Muscle layer of duodenum (tissue), 2 donors: Measurements from ENCODE around the gene RBPJL.

Source experiments
- H3K27ac ChIP-seq: one replicate; pipeline ENCODE4 v1.7.0; 2013; ENCODE audit warnings: mild to moderate bottlenecking, low read length
- H3K27me3 ChIP-seq: one replicate; pipeline ENCODE4 v1.7.0; 2013; ENCODE audit warnings: low read depth, mild to moderate bottlenecking, control low read depth, low read length
- H3K36me3 ChIP-seq, 2 donors: one replicate each; pipeline ENCODE4 v1.7.0; 2013; ENCODE audit warnings: low read length in 2 of 2, control low read depth in 1 of 2, mild to moderate bottlenecking in 1 of 2; ENCODE audit not compliant: insufficient read depth in 2 of 2, control insufficient read depth in 1 of 2
- H3K4me1 ChIP-seq, 2 donors: one replicate each; pipeline ENCODE4 v1.7.0; 2013; ENCODE audit warnings: low read length in 2 of 2, mild to moderate bottlenecking in 2 of 2, control low read depth in 1 of 2, moderate library complexity in 1 of 2; ENCODE audit not compliant: insufficient read depth in 2 of 2, control insufficient read depth in 1 of 2
- H3K4me3 ChIP-seq, 2 donors: one replicate each; pipeline ENCODE4 v1.7.0; 2013; ENCODE audit warnings: low read length in 2 of 2, low read depth in 1 of 2, mild to moderate bottlenecking in 1 of 2
- H3K9me3 ChIP-seq, 2 donors: one replicate each; pipeline ENCODE4 v1.7.0; 2013; ENCODE audit warnings: low read length in 2 of 2, control low read depth in 1 of 2, mild to moderate bottlenecking in 1 of 2; ENCODE audit not compliant: control insufficient read depth in 1 of 2
- donor health status: healthy.

The RBPJL gene, protein sequence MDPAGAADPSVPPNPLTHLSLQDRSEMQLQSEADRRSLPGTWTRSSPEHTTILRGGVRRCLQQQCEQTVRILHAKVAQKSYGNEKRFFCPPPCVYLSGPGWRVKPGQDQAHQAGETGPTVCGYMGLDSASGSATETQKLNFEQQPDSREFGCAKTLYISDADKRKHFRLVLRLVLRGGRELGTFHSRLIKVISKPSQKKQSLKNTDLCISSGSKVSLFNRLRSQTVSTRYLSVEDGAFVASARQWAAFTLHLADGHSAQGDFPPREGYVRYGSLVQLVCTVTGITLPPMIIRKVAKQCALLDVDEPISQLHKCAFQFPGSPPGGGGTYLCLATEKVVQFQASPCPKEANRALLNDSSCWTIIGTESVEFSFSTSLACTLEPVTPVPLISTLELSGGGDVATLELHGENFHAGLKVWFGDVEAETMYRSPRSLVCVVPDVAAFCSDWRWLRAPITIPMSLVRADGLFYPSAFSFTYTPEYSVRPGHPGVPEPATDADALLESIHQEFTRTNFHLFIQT

DNA sequence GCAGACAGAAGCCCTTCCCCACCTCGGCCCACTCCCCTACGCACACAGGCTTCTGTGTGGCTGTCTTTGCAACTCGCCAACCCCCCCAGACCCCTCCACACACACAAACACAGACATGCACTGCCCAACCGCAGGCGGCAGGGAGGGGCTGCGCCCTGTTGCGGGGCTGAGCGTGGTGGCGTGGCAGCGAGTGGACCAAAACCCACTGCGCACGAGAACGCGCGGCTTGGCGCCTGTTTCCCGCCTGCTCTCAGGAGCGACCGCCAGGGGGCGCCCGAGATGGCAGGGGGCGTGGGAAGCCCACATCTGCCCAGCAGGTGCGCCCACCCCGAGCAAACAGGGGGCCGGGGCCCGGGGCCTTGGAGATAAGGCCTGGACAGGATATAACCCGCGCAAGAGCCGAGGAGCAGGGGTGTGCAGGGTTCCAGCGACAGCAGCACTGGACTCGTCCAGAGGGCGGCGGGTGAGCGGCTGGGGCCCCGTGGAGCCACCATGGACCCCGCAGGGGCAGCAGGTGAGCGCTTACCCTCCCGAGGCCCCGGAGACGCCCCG, at the start of gene RBPJL:
Gene RBPJL (plus strand): TSS at position 410 of the 552 bp plus-strand sequence. CDS start 83 bp downstream, at position 493.
- Histone ChIP-seq H3K27me3 (peaks cover 15% of the 10 kb centered on the region), H3K4me1 (peaks cover 0 to 10% of the 10 kb centered on the region in 2 donors), H3K4me3 (peak within 1 kb of the TSS in 1 of 2 donors; percentile 8), H3K27ac (no peak within 1 kb of the TSS), H3K9me3 (no peaks in the 10 kb centered on the region), H3K36me3 (no peaks in the 10 kb centered on the region)

DNA sequence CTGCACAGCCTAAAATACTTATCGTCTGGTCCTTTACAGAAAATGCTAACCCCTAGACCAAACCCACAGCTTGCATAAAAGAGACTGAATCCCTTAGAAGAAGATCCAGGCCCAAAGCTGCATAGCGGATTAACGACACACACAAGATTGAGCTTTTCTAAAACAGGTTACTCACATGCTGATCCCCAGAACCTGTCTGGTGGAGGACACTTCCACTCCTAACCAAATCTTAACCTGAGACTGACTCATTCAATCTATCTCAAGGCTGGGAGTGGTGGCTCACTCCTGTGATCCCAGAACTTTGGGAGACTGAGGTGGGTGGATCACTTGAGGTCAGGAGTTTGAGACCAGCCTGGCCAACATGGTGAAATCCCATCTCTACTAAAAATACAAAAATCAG, 49.5 kb upstream of the RBPJL start:
- H3K27me3 ChIP-seq: no peaks in the 10 kb centered on the region

DNA sequence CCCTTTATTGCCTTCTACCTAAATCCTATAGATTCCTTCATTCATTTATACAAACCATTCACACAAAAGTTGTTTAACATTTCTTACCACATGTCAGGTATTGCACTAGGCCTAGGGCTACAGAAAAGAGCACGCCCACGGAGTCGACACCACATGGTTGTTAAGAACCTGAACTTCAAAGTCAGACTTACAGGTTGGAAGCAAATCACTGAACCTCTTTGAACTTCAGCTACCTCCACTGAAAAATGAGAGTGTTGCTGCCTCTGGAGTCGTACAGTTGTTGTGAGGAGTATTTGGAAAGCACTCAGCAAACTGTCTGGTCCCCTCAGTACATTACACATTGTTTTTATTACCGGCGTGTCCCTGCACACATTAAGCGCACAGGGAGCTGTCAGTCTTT, 48.9 kb upstream of the RBPJL start:
- Histone ChIP-seq H3K9me3 (no peaks in the 10 kb centered on the region), H3K27me3 (no peaks in the 10 kb centered on the region), H3K4me3 (no peak overlapping the region), H3K4me1 (peaks cover 8 to 10% of the 10 kb centered on the region in 2 donors), H3K36me3 (no peaks in the 10 kb centered on the region), H3K27ac (no peak overlapping the region)

More for the DNA sequence above, 49.5 kb upstream of the RBPJL start:
- Histone ChIP-seq H3K27ac (no peak overlapping the region), H3K4me3 (no peak overlapping the region), H3K36me3 (no peaks in the 10 kb centered on the region), H3K4me1 (peaks cover 8 to 10% of the 10 kb centered on the region in 2 donors), H3K9me3 (no peaks in the 10 kb centered on the region)

DNA sequence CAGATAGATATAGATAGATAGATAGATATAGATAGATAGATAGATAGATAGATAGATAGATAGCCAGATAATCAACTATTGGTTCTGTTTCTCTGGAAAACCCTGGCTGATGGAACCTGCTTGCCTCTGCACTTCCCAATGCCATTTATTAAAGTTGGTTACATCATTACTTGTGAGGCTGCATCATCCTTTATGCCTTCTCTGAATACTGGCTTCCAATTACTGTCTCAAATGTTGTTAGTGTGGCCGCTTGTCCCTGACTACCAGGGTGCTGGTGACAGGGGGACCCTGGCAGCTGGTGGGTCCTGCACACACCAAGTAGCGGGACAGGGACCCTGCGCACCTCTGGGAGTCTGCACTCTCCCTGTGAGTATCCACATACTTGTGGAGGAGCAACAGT, 48.4 kb upstream of the RBPJL start:
- Histone ChIP-seq H3K4me1 (peaks cover 8 to 10% of the 10 kb centered on the region in 2 donors), H3K27me3 (no peaks in the 10 kb centered on the region), H3K27ac (no peak overlapping the region), H3K9me3 (no peaks in the 10 kb centered on the region), H3K36me3 (no peaks in the 10 kb centered on the region), H3K4me3 (no peak overlapping the region)

DNA sequence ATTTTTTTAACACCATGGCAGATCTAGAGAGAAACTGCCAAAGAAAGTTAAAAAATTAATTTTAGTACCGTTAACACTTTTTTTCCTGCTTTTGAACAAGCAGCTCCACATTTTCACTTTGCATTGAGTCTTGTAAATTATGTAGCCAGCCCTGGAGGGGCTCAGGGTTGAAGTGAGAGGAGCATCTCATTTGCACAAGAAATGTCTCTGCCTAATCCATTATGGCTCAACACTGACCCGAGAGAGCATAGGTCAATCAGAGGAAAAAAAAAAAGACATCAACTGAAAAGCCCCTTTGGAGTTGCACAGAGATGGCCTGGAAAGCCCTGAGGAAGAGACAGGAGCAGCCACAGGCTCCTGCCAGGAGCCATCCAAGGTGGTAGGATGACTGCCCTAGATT, 48.0 kb upstream of the RBPJL start:
- Histone ChIP-seq H3K4me1 (peaks cover 8 to 10% of the 10 kb centered on the region in 2 donors), H3K36me3 (no peaks in the 10 kb centered on the region), H3K4me3 (no peak overlapping the region), H3K27ac (no peak overlapping the region), H3K27me3 (no peaks in the 10 kb centered on the region), H3K9me3 (no peaks in the 10 kb centered on the region)

DNA sequence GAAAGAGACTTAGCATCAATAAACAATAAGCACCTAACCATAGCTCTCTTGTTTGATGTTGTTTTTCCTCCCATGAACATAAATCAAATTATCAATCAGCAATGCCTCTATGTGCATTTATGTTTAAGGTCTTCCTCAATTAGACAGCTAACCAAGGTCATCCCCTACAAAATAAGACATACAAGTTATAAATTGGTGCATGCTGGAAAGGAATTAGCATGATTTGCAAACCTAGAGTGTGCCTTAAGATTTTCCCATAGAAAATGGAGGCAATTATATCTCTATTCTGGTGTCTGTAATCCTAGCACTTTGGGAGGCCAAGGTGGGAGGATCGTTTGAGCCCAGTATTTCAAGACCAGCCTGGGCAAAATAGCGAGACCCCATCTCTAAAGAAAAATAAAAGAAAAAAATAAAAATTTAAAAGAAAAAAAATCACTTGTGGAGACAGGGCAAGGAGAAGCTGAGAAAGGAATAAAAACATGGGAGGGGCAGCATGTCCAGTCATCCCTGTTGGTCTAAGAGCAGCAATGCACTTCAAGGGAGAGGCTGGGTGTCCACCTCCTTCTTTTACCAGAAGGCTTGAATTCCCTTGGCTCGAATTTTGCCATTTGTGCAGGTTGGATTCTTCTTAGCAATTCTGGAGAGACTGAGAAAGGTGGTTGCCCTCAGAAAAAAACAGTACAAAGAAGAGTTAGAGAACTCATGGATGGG, 42.9 kb upstream of the RBPJL start:
- no peaks in the 10 kb centered on the region for H3K27me3 ChIP-seq
- H3K9me3 ChIP-seq: no peaks in the 10 kb centered on the region
- no peak overlapping the region for H3K27ac ChIP-seq
- H3K4me1 ChIP-seq: no peaks in the 10 kb centered on the region
- no peaks in the 10 kb centered on the region for H3K36me3 ChIP-seq
- H3K4me3 ChIP-seq: no peak overlapping the region

DNA sequence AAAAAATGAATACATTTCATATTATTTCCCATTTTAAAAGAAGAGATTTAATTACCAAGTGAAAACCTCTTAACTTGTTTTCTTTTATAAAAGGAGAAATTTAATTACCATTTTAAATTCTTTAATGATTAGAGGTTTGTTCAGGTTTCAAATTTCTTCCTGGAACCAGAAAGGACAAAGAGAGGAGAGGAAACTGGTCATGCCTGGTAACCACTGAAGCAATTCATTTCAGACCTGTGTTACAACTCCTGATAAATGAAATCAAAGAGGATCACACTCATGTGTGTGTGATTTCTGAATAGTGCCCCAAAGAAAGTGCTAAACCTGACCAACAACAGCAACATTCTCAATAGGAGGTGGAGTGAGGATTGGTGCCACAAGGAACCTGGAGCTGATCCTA, 39.7 kb upstream of the RBPJL start:
- Histone ChIP-seq H3K4me3 (no peak overlapping the region), H3K4me1 (no peaks in the 10 kb centered on the region), H3K36me3 (no peaks in the 10 kb centered on the region), H3K27ac (no peak overlapping the region), H3K9me3 (no peaks in the 10 kb centered on the region), H3K27me3 (no peaks in the 10 kb centered on the region)

DNA sequence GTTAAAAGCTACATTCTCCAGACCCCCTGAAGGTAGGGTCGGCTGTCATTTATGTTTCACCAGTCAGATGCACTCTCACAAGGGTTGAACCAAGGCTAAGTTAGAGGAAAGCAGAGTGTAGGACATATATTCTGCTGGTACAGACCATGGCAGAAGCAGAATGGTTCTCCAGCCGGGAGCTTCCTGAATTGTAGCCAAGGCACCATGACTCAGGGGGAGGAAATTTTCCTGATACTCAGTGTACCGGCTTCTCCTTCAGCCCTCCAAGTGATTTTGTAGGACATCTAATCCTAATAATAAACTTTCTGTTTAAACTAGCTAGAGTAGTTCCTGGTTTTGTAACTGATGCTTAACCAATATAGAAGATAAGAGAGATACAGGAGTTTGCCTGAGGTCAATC, 38.1 kb upstream of the RBPJL start:
- no peaks in the 10 kb centered on the region for H3K27me3 ChIP-seq
- H3K9me3 ChIP-seq: no peaks in the 10 kb centered on the region
- H3K4me3 ChIP-seq: no peak overlapping the region
- H3K36me3 ChIP-seq: no peaks in the 10 kb centered on the region
- H3K27ac ChIP-seq: no peak overlapping the region
- H3K4me1 ChIP-seq: no peaks in the 10 kb centered on the region

DNA sequence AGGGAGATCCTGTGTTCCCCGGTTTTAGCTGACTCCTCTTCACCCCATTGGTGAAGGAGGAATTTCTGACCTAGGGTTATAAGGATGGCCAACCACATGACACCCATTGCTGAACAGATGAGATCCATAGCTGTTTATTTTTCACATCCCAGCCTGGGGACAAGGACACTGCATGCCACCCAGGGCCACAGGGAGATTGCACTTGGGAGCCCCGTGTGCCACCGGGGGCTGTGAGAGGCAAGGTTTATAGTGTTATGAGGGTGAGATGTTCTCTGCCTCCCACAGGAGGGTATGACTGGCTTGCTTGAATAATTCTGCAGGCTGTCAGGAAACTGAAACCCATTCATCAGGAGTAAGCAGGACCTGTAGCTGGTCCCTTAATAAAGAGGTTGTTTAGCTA, 37.6 kb upstream of the RBPJL start:
- Histone ChIP-seq H3K9me3 (no peaks in the 10 kb centered on the region), H3K27me3 (no peaks in the 10 kb centered on the region), H3K4me3 (no peak overlapping the region), H3K27ac (no peak overlapping the region), H3K4me1 (no peaks in the 10 kb centered on the region), H3K36me3 (no peaks in the 10 kb centered on the region)

DNA sequence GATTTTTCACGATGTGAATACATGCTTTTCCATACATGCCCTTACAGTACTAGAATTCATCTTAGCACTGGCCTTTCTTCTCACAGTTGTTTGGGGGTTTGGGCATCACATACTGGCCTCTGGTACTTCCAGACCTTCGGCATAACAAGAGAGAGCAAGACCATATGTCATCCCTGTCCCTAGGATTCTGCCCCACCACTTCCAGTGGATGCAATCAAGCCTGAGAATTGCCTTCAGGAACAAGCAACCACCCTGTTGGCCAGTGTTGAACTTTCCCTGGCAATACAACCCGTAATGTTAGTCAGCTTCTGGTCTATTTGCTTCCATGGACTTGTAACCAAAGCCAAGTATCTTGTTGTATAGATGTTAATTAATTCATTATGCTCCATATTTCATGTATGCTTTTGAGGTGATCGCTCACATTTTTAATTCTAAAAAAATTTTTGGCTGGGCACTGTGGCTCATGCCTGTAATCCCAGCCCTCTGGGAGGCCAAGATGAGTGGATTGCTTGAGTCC, 36.8 kb upstream of the RBPJL start:
- Histone ChIP-seq H3K4me3 (no peak overlapping the region), H3K9me3 (no peaks in the 10 kb centered on the region), H3K4me1 (no peaks in the 10 kb centered on the region), H3K36me3 (no peaks in the 10 kb centered on the region), H3K27me3 (no peaks in the 10 kb centered on the region), H3K27ac (no peak overlapping the region)

DNA sequence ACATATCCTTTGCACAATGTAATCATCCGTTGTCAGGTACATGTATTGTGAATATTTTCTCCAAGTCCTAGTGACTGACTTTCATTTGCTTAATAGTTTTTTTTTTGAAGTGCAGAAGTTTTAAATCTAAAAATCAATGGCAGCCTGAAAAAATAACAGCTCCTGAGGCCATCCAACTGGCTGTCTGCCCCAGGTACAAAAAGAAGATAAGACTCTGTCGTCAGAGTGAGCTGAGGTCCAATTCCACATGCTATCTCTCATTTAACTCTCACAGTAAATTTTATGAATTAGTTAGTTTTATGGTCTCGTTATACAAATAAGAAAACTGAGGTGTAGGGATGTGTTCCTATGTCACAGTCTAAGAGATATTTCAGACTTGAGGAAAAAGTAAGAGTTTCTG, 31.3 kb upstream of the RBPJL start:
- H3K36me3 ChIP-seq: no peaks in the 10 kb centered on the region
- H3K4me1 ChIP-seq: no peaks in the 10 kb centered on the region
- no peaks in the 10 kb centered on the region for H3K27me3 ChIP-seq
- no peak overlapping the region for H3K27ac ChIP-seq
- H3K9me3 ChIP-seq: no peaks in the 10 kb centered on the region
- no peak overlapping the region for H3K4me3 ChIP-seq
